ENCODE data around the gene ACTR8. TPM values are rescaled to one million over a fixed set of nuclear protein-coding genes. Genes with fewer than 3 reads are reported as not detected.

The ACTR8 gene
- total RNA-seq, 1 experiment from 2014 or later, result 35.2 TPM

DNA sequence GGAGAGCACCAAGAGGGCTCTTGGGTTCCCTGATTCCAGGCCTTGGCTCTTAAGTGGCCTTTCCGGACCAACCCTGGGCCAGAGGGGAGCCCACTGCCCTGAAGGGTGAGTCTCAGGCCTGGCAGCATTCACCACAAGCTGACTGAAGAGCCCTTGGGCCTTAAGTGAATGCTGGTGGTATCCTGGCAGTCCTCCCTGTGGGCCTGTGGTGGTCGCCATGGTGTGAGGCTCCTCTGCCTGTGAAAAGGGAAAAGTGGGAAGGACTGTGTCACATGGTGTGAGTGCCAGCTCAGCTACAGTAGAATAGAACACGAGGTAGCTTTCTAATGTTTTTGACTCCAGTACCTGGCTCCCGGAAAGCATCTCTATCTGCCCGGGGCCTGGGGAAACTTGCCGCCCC, 51.0 kb downstream of the ACTR8 start:
- Mint-ChIP-seq H3K4me1 (ENCODE audit: low read depth, unreplicated experiment) (no peaks in the 10 kb centered on the region), H3K27me3 (ENCODE audit: insufficient read depth, unreplicated experiment) (no peaks in the 10 kb centered on the region), H3K4me3 (ENCODE audit: unreplicated experiment) (no peak overlapping the region), H3K27ac (ENCODE audit: unreplicated experiment) (no peak overlapping the region), H3K9me3 (ENCODE audit: unreplicated experiment) (no peaks in the 10 kb centered on the region), H3K36me3 (ENCODE audit: insufficient read depth, unreplicated experiment) (peaks cover 5% of the 10 kb centered on the region)
- no peaks in the 10 kb centered on the region for H3K27me3 ChIP-seq (replicated peaks; ENCODE audit: control insufficient read depth, insufficient read depth, low read length)
- TF ChIP-seq, protein P1, sequence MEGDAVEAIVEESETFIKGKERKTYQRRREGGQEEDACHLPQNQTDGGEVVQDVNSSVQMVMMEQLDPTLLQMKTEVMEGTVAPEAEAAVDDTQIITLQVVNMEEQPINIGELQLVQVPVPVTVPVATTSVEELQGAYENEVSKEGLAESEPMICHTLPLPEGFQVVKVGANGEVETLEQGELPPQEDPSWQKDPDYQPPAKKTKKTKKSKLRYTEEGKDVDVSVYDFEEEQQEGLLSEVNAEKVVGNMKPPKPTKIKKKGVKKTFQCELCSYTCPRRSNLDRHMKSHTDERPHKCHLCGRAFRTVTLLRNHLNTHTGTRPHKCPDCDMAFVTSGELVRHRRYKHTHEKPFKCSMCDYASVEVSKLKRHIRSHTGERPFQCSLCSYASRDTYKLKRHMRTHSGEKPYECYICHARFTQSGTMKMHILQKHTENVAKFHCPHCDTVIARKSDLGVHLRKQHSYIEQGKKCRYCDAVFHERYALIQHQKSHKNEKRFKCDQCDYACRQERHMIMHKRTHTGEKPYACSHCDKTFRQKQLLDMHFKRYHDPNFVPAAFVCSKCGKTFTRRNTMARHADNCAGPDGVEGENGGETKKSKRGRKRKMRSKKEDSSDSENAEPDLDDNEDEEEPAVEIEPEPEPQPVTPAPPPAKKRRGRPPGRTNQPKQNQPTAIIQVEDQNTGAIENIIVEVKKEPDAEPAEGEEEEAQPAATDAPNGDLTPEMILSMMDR (IDR thresholded peaks at IDR 0.05; ENCODE audit: insufficient read depth in 1 of 2, low read depth in 1 of 2, low read length in 1 of 2, severe bottlenecking in 1 of 2, unreplicated experiment in 1 of 2), result no peak
- BruUV-seq (replicated peaks), result no TSS peak
- H3K4me3 ChIP-seq (ENCODE audit: low read depth, low read length), result no peak overlapping the region
- CTCF ChIA-PET, result no interaction called here
- POLR2A ChIA-PET, result no interaction called here
- intact Hi-C loops (cut with micrococcal nuclease; ENCODE audit: unreplicated experiment), result no loop called here
- H3K4me1 ChIP-seq, result no peaks in the 10 kb centered on the region
- H3K36me3 ChIP-seq (ENCODE audit: control insufficient read depth, insufficient read depth, low read length), result peaks cover 3% of the 10 kb centered on the region
- no peaks in the 10 kb centered on the region for H3K9me3 ChIP-seq
- no peak for DNase-seq

DNA sequence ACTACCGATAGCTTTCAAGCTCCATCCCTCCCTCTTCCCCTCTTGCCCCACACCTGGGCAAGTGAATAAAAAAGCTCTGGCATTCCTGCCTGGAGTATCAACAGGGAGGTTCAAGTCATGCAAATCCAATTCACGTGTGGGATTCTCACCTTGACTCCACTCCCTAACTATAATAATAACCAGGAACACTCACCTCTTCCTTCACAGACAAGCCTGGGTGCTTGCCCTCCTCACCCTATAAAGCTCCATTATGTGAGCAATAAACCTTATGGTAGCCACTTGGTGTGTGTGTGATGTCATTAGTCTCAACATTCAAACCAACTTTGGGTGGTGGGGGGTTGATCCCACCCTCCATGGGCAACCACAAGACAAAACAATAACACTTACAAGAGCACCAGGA, 52.3 kb downstream of the ACTR8 start:
- intact Hi-C loops (cut with micrococcal nuclease; ENCODE audit: unreplicated experiment), result no loop called here
- Mint-ChIP-seq H3K27ac (ENCODE audit: unreplicated experiment) (no peak overlapping the region), H3K4me3 (ENCODE audit: unreplicated experiment) (no peak overlapping the region), H3K36me3 (ENCODE audit: insufficient read depth, unreplicated experiment) (peaks cover 5% of the 10 kb centered on the region), H3K9me3 (ENCODE audit: unreplicated experiment) (no peaks in the 10 kb centered on the region), H3K4me1 (ENCODE audit: low read depth, unreplicated experiment) (peaks cover 8% of the 10 kb centered on the region), H3K27me3 (ENCODE audit: insufficient read depth, unreplicated experiment) (no peaks in the 10 kb centered on the region)
- no TSS peak for BruUV-seq (replicated peaks)
- no peaks in the 10 kb centered on the region for H3K9me3 ChIP-seq
- H3K27me3 ChIP-seq (replicated peaks; ENCODE audit: control insufficient read depth, insufficient read depth, low read length), result no peaks in the 10 kb centered on the region
- H3K4me3 ChIP-seq (ENCODE audit: low read depth, low read length), result no peak overlapping the region
- CTCF ChIA-PET, result no interaction called here
- H3K4me1 ChIP-seq, result 0 out of 2 replicates have a peak, but pooled peaks cover 4% of the 10 kb centered on the region
- peaks cover 2% of the 10 kb centered on the region; the same call in 1 of the 2 replicates for H3K36me3 ChIP-seq (ENCODE audit: control insufficient read depth, insufficient read depth, low read length)
- no peak for DNase-seq
- TF ChIP-seq, protein P1 (IDR thresholded peaks at IDR 0.05; ENCODE audit: insufficient read depth in 1 of 2, low read depth in 1 of 2, low read length in 1 of 2, severe bottlenecking in 1 of 2, unreplicated experiment in 1 of 2), result no peak
- POLR2A ChIA-PET, result interaction anchor here (0.5 kb wide), 1 partner anchor 1773 kb away, joined by 5 read pairs; no protein-coding TSS in a partner anchor

DNA sequence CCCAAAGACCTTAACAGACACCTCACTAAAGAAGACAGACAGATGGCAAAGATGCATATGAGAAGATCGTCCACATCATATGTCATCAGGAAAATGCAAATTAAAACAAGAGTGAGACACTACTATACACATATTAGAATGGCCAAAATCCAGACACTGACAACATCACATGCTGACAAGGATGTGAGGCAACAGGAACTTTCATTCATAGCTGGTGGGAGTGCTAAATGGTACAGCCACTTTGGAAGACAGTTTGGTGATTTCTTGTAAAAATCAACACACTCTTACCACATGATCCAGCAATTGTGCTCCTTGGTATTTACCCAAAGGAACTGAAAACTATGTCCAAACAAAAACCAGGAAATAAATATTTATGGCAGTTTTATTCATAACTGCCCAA, 53.4 kb downstream of the ACTR8 start:
- Histone ChIP-seq H3K36me3 (ENCODE audit: control insufficient read depth, insufficient read depth, low read length) (peaks cover 2% of the 10 kb centered on the region; the same call in 1 of the 2 replicates), H3K4me3 (ENCODE audit: low read depth, low read length) (no peak overlapping the region), H3K27me3 (replicated peaks; ENCODE audit: control insufficient read depth, insufficient read depth, low read length) (no peaks in the 10 kb centered on the region), H3K4me1 (0 out of 2 replicates have a peak, but pooled peaks cover 4% of the 10 kb centered on the region), H3K9me3 (no peaks in the 10 kb centered on the region)
- TF ChIP-seq, protein P1 (IDR thresholded peaks at IDR 0.05; ENCODE audit: insufficient read depth in 1 of 2, low read depth in 1 of 2, low read length in 1 of 2, severe bottlenecking in 1 of 2, unreplicated experiment in 1 of 2), result no peak
- CTCF ChIA-PET, result no interaction called here
- Mint-ChIP-seq H3K27ac (ENCODE audit: unreplicated experiment) (no peak overlapping the region), H3K36me3 (ENCODE audit: insufficient read depth, unreplicated experiment) (peaks cover 5% of the 10 kb centered on the region), H3K9me3 (ENCODE audit: unreplicated experiment) (no peaks in the 10 kb centered on the region), H3K27me3 (ENCODE audit: insufficient read depth, unreplicated experiment) (no peaks in the 10 kb centered on the region), H3K4me1 (ENCODE audit: low read depth, unreplicated experiment) (peaks cover 8% of the 10 kb centered on the region), H3K4me3 (ENCODE audit: unreplicated experiment) (no peak overlapping the region)
- DNase-seq, result no peak
- intact Hi-C loops (cut with micrococcal nuclease; ENCODE audit: unreplicated experiment), result no loop called here
- no TSS peak for BruUV-seq (replicated peaks)
- POLR2A ChIA-PET, result no interaction called here

All from Caco-2 (cell line).